Fibroblast of villous mesenchyme (primary cell): ENCODE results near the gene DHRS7B. TPM values are rescaled to one million over a fixed set of nuclear protein-coding genes. Genes with fewer than 3 reads are reported as not detected.
A peak's percentile ranks its signal among the peaks of the same experiment; 100 is the strongest.

Source experiments
- DNase-seq: peaks from one replicate; pipeline ENCODE4 v3.0.0-alpha.2; 2010; ENCODE audit warnings: low read depth
- H3K4me3 ChIP-seq: 2 replicates; pipeline ENCODE4 v1.5.1; 2011; ENCODE audit warnings: low read depth, mild to moderate bottlenecking, low read length
- total RNA-seq: library from RNA; depleted of rRNA; stranded (reverse); fragments of >200 nt; gene quantifications from 2 replicates; pipeline ENCODE4 v1.2.3, GENCODE V29; 2012
- TF ChIP-seq, protein P1 (sequence below): IDR thresholded peaks from 2 replicates; pipeline ENCODE4 v1.5.1; 2012; ENCODE audit warnings: low read depth, mild to moderate bottlenecking, low read length; ENCODE audit not compliant: insufficient read depth

DHRS7B gene
- total RNA-seq, 1 donor, result 15.1 TPM

DNA sequence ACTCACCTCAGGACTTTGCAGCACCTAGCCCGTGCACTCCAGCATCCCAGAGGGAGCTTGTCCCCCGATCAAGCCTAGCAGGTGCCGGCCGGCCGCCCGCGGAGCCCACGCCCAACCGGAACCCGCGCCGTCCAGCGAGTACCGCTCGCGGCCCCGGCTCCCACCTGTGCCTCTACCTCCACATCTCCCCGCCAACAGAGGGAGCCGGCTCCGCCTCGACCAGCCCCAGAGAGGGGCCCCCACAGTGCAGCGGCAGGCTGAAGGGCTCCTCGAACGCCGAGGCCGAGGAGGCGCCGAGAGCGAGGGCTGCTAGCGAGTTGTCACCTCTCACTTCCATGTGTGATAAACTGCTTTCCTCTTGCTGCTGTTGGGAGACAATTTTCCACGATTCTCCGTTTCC is 41.1 kb upstream of the DHRS7B start:
- TF ChIP-seq, protein P1, sequence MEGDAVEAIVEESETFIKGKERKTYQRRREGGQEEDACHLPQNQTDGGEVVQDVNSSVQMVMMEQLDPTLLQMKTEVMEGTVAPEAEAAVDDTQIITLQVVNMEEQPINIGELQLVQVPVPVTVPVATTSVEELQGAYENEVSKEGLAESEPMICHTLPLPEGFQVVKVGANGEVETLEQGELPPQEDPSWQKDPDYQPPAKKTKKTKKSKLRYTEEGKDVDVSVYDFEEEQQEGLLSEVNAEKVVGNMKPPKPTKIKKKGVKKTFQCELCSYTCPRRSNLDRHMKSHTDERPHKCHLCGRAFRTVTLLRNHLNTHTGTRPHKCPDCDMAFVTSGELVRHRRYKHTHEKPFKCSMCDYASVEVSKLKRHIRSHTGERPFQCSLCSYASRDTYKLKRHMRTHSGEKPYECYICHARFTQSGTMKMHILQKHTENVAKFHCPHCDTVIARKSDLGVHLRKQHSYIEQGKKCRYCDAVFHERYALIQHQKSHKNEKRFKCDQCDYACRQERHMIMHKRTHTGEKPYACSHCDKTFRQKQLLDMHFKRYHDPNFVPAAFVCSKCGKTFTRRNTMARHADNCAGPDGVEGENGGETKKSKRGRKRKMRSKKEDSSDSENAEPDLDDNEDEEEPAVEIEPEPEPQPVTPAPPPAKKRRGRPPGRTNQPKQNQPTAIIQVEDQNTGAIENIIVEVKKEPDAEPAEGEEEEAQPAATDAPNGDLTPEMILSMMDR, result no peak
- no peak overlapping the region for H3K4me3 ChIP-seq
- DNase-seq, result no peak

DNA sequence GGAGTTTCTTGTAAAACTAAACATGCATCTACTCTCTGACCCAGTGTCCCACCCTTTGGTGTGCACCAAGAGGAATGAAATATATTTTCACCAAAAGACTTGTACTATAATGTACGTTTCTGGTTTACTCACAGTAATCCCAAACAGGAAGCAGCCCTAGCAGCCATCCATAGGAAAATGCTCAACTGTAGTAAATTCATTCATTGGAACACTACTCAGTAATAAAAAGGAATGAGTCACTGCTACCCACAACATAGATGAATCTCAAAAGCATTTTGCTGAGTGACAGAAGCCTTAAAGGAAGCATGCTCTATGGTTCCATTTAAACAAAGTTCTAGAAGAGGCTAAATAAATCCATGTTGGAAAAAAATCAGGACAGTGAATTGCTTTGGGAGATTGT is 37.6 kb upstream of the DHRS7B start:
- DNase-seq, result peak; percentile 76
- TF ChIP-seq, protein P1, result no peak

DNA sequence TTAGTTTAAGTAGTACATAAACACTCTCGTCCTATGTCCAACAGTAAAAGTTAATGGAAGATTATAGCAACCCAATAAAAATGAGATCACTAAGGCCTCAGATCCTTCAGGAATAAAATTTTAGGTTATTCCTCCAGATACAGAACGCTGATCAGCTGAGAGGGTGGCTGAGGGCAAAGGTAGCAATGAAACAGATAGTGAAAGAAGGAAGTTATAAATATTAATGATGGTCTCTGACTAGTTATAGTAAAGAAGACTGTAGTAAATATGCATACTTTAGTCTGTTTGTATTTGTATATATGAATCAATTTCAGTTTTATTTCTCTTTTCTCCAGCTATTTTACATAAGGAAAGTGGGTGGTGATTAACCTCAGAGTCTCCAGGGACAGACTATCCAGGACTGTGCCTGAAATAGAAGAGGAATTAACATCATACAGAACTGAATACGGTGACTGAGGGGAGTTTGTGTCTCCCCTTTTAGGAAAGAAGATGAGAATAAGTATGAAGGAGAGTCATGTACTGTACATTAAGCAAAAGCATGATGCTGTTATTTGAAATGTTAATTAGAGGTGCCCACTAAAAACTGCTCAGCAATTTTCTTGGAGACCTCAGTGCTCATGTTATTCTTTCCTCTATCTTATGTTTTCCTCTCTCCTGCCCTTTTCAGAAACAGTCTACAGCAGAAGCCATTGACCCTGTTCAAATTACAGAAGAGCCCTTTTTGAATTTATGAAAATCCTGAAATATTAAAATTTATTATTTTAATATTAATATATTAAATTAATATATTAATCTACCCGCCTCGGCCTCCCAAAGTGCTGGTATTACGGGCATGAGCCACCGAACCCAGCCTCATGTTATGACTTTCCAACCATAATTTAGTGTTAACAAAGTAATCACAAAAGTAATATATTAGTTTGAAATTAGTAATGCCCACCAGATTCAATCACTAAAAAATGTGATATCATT is 36.5 kb upstream of the DHRS7B start:
- DNase-seq, result no peak
- TF ChIP-seq, protein P1, result no peak
- no peak overlapping the region for H3K4me3 ChIP-seq

More for the DNA sequence above, 37.6 kb upstream of the DHRS7B start:
- no peak overlapping the region for H3K4me3 ChIP-seq

DNA sequence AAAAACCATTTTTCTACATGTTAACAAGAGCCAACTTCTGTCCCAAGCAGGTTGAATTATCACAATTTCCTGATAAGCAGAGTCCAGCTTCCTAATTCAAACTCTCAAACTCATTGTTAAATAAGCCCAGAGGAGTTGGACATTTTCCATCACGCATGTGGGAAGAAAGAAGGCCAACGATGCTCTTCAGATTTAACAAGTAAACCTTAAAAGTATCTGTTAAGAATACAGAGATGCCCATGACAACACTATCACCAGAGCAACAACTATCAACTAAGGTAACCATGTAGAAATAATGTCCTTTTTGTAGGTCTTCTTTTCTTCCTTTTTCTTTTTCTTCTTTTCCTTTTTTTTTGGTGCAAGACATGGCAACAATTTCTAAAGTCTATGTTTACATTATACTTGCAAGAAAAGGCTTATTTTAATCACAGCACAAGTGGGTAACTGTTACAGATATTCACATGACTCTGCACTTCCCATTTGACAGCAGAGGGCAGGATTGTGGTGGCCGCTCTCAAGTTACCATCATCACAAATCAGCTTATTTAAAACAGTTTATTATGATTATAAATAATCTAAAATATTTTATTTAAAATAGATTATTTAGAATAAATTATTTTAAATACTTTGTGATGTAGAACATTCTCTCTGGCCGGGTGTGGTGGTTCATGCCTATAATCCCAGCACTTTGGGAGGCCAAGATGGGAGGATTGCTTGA is 35.7 kb upstream of the DHRS7B start:
- TF ChIP-seq, protein P1, result no peak
- peak; percentile 19 for DNase-seq
- H3K4me3 ChIP-seq, result no peak overlapping the region

DNA sequence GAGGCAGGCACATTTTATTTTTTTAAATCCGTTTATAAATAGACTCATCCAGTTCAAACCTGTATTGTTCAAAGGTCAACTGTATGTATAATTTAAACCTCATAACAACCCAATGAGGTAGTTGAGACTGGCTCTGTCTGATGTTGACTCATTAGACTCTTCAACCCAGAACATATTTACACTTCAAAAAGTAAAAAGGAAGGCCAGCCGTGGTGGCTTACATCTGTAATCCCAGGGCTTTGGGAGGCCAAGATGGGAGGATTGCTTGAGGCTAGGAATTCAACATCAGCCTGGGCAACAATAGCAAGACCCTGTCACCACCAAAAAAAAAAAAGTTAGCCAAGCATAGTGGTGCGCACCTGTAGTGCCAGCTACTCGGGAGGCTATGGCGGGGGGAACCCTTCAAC is 32.5 kb upstream of the DHRS7B start:
- no peak for DNase-seq

DNA sequence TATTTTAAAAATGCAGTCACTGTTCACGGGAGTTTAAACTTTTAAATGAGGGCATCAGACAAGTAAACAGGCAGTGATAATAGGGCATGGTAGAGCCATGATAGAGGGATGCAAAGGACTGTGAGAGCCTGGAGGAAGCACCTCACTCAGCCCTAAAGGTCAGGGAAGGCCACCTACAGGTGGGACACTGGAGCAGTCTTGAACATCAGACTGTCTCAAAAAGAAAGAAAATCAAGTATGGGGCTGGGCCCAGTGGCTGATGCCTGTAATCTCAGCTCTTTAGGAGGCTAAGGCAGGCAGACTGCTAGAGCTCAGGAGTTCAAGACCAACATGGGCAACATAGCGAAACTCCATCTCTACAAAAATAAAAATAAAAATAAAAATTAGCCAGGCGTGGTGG is 31.0 kb upstream of the DHRS7B start:
- no peak for DNase-seq
- H3K4me3 ChIP-seq, result no peak overlapping the region
- TF ChIP-seq, protein P1, result no peak

More for the DNA sequence above, 32.5 kb upstream of the DHRS7B start:
- H3K4me3 ChIP-seq, result no peak overlapping the region
- TF ChIP-seq, protein P1, result no peak
